ENCODE measurements around the gene TTLL10.

Gene TTLL10

GRCh38 chr1:1177452-1178206 is 3.9 kb downstream of the TTLL10 start:
- peaks cover 28% of the 10 kb centered on the region for H3K4me1 Mint-ChIP-seq
- H3K4me3 Mint-ChIP-seq: no peak overlapping the region
- H3K27me3 Mint-ChIP-seq (ENCODE audit: low read depth, poor library complexity): peaks cover 43% of the 10 kb centered on the region
- no peaks in the 10 kb centered on the region for H3K36me3 Mint-ChIP-seq (ENCODE audit: low read depth)
- no peak overlapping the region for H3K27ac Mint-ChIP-seq
- no peaks in the 10 kb centered on the region for H3K9me3 Mint-ChIP-seq
- TF ChIP-seq, protein P1, sequence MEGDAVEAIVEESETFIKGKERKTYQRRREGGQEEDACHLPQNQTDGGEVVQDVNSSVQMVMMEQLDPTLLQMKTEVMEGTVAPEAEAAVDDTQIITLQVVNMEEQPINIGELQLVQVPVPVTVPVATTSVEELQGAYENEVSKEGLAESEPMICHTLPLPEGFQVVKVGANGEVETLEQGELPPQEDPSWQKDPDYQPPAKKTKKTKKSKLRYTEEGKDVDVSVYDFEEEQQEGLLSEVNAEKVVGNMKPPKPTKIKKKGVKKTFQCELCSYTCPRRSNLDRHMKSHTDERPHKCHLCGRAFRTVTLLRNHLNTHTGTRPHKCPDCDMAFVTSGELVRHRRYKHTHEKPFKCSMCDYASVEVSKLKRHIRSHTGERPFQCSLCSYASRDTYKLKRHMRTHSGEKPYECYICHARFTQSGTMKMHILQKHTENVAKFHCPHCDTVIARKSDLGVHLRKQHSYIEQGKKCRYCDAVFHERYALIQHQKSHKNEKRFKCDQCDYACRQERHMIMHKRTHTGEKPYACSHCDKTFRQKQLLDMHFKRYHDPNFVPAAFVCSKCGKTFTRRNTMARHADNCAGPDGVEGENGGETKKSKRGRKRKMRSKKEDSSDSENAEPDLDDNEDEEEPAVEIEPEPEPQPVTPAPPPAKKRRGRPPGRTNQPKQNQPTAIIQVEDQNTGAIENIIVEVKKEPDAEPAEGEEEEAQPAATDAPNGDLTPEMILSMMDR (IDR thresholded peaks at IDR 0.05): no peak
- peak; percentile 2 for DNase-seq

- TF ChIP-seq, protein P1 (IDR thresholded peaks at IDR 0.05): no peak
- no peaks in the 10 kb centered on the region for H3K9me3 Mint-ChIP-seq
- peak; percentile 1 for DNase-seq
- no peak overlapping the region for H3K27ac Mint-ChIP-seq
- peaks cover 34% of the 10 kb centered on the region for H3K4me1 Mint-ChIP-seq
- H3K27me3 Mint-ChIP-seq (ENCODE audit: low read depth, poor library complexity): peaks cover 40% of the 10 kb centered on the region
- no peak overlapping the region for H3K4me3 Mint-ChIP-seq
- H3K36me3 Mint-ChIP-seq (ENCODE audit: low read depth): no peaks in the 10 kb centered on the region
Observed at GRCh38 chr1:1178794-1179331, 5.2 kb downstream of the TTLL10 start.

DNA sequence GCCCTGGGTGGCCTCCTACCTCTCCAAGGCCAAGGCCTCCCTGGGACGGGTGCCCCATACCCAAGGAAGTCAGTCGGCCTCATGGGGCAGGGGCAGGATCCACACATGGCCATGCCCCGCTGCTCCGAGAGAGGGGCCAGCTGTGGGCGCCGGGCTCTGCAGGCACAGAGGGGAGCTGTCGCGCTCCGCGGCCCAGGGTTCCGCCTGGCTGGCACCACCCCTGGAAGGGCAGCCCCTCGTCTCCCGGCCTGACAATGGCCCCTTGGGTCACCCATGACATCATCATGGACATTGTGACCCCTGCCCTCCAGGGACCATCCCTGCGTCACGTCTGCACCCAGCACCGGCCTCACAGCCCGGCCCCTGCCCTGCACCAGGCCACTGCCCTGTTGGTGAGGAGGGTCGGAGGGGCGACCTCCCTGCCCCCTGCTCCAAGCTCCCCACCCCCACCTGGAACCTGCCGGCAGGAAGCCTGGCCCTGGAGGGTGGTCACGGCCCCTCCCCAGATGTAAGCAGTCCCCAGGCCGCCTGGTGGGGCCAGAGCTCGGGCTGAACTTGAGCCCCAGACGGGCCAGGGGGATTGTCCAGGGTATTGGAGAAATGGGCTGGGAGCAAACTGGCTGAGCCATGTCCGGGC is 5.8 kb downstream of the TTLL10 start:
- DNase-seq: peak; percentile 68
- H3K4me1 Mint-ChIP-seq: peaks cover 31% of the 10 kb centered on the region
- no peak overlapping the region for H3K4me3 Mint-ChIP-seq
- peaks cover 35% of the 10 kb centered on the region for H3K27me3 Mint-ChIP-seq (ENCODE audit: low read depth, poor library complexity)
- no peaks in the 10 kb centered on the region for H3K9me3 Mint-ChIP-seq
- TF ChIP-seq, protein P1 (IDR thresholded peaks at IDR 0.05): no peak
- H3K27ac Mint-ChIP-seq: no peak overlapping the region
- no peaks in the 10 kb centered on the region for H3K36me3 Mint-ChIP-seq (ENCODE audit: low read depth)

DNA sequence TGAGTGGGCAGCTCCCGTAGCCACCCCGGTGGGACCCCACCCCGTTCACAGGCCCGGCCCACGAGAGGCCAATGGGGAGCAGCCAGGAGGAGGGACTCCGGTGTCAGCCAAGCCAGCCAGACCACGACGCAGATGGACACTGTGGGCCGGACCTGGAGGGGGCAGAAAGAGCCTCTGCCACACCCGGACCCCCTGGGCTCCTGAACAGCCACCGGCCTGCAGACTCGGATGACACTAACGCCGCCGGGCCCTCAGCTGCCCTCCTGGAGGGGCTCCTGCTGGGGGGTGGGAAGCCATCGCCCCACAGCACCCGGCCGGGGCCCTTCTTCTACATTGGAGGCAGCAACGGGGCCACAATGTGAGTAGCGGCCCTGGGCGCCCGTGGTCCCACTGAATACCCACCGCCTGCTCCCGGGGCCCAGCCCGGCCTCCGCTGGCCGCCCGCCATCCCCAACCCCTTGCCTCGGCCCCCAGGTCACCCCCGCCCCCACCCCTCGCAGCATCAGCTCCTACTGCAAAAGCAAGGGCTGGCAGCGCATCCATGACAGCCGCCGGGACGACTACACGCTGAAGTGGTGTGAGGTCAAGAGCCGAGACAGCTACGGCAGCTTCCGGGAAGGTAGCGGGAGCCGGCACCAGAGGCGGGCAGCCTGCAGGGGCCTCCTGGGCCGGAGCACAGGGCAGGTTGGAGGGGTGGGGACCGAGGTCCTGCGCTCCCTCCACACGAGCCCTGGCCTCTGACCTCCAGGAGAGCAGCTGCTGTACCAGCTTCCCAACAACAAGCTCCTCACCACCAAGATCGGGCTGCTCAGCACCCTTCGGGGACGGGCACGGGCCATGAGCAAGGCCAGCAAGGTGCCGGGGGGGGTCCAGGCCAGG is 6.5 kb downstream of the TTLL10 start:
- no peak overlapping the region for H3K27ac Mint-ChIP-seq
- no peaks in the 10 kb centered on the region for H3K9me3 Mint-ChIP-seq
- H3K27me3 Mint-ChIP-seq (ENCODE audit: low read depth, poor library complexity): peaks cover 28% of the 10 kb centered on the region
- TF ChIP-seq, protein P1 (IDR thresholded peaks at IDR 0.05): no peak
- peaks cover 29% of the 10 kb centered on the region for H3K4me1 Mint-ChIP-seq
- no peaks in the 10 kb centered on the region for H3K36me3 Mint-ChIP-seq (ENCODE audit: low read depth)
- no peak overlapping the region for H3K4me3 Mint-ChIP-seq
- peak; percentile 10 for DNase-seq

- Mint-ChIP-seq H3K27ac (no peak overlapping the region), H3K27me3 (ENCODE audit: low read depth, poor library complexity) (peaks cover 17% of the 10 kb centered on the region), H3K36me3 (ENCODE audit: low read depth) (no peaks in the 10 kb centered on the region), H3K9me3 (no peaks in the 10 kb centered on the region), H3K4me1 (peaks cover 35% of the 10 kb centered on the region), H3K4me3 (no peak overlapping the region)
- peak; percentile 9 for DNase-seq
- TF ChIP-seq, protein P1 (IDR thresholded peaks at IDR 0.05): no peak
Observed at GRCh38 chr1:1181129-1181937, 7.7 kb downstream of the TTLL10 start.

All from nephron progenitor cell (in vitro differentiated cells).